ENCODE measurements around the gene LINC00632.
A peak's percentile ranks its signal among the peaks of the same experiment; 100 is the strongest.
"Not testable (repeated sequence)": the region's sequence is repeated elsewhere in the genome, so short reads cannot be mapped to it uniquely, and the experiment has no call there.

The LINC00632 gene

DNA sequence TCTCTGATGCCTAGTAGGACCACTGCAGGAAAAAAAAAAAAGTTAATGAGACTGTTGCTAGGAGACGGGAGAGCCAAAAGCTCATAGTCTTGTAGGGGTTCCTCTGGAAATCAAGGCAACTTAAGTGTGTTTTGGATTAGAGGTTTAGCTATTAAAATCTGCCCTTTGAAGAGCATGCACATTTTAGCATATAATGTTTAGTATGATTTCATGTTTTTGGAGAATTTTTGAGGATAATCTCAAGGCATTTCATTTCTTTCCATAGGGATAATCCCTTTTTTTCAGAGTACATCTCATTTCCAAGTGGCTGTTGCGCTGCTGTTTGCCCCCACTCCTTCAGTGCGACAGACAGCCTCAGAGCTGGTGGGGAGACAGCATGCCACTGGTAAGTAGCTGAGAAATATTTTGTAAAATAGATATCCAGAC is at the start of gene LINC00632:
LINC00632 (plus strand) TSS at position 339 of the 426 bp plus-strand sequence.
- no peaks in the 10 kb centered on the region for H3K36me3 Mint-ChIP-seq (ENCODE audit: low read depth)
- H3K9me3 Mint-ChIP-seq = no peaks in the 10 kb centered on the region
- H3K4me3 Mint-ChIP-seq = no peak within 1 kb of the TSS

DNA sequence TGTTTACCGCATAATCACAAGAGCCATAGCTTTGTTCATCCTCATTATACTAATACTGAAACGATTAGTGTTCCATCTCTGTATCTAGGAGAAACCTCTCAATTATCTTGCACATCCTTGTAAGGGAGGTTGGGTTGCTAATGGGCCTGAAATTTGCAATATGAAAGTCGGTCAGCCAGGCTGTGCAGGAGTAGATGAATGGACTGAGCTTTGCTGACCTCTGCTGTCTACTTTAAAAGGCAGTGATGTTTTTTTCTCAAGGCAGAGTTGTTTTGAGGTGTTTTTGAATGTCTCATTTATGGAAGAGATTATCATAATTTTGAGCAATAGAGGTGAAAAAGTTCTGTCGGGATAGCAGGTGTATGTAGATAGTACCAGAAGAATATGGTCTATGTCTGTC is 47.9 kb upstream of the LINC00632 start:
- no peak overlapping the region for H3K27ac Mint-ChIP-seq
- H3K9me3 Mint-ChIP-seq = no peaks in the 10 kb centered on the region
- H3K36me3 Mint-ChIP-seq (ENCODE audit: low read depth) = no peaks in the 10 kb centered on the region
- H3K27me3 Mint-ChIP-seq (ENCODE audit: low read depth) = no peaks in the 10 kb centered on the region
- H3K4me1 Mint-ChIP-seq (ENCODE audit: low read depth) = no peaks in the 10 kb centered on the region
- DNase-seq (ENCODE audit: low spot score) = no peak
- H3K4me3 Mint-ChIP-seq = no peak overlapping the region

More for the DNA sequence above, at the start of gene LINC00632:
- DNase-seq (ENCODE audit: low spot score) = no peak
- H3K27me3 Mint-ChIP-seq (ENCODE audit: low read depth) = no peaks in the 10 kb centered on the region
- H3K4me1 Mint-ChIP-seq (ENCODE audit: low read depth) = no peaks in the 10 kb centered on the region
- H3K27ac Mint-ChIP-seq = no peak within 1 kb of the TSS

DNA sequence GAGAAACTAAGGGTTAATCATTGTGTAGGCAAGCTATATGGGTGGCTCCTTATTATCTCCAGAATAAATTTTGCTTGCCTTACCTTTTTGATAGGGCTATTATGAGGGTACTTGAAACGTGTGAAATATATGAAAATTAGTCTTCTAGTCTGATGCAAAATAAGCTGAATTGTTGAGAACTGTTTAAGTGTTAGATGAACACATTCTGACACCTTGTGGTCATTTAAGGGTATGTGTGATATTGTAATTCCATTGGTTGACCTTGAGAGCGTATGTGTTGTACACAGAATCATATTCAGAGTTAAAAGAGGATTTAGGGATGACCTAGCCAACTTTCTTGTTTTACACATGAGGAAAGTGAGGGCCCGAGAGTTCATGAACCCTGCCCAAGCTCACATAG is 44.6 kb upstream of the LINC00632 start:
- no peaks in the 10 kb centered on the region for H3K27me3 Mint-ChIP-seq (ENCODE audit: low read depth)
- no peaks in the 10 kb centered on the region for H3K4me1 Mint-ChIP-seq (ENCODE audit: low read depth)
- no peaks in the 10 kb centered on the region for H3K9me3 Mint-ChIP-seq
- no peak for DNase-seq (ENCODE audit: low spot score)
- H3K36me3 Mint-ChIP-seq (ENCODE audit: low read depth) = no peaks in the 10 kb centered on the region
- no peak overlapping the region for H3K4me3 Mint-ChIP-seq
- H3K27ac Mint-ChIP-seq = no peak overlapping the region

DNA sequence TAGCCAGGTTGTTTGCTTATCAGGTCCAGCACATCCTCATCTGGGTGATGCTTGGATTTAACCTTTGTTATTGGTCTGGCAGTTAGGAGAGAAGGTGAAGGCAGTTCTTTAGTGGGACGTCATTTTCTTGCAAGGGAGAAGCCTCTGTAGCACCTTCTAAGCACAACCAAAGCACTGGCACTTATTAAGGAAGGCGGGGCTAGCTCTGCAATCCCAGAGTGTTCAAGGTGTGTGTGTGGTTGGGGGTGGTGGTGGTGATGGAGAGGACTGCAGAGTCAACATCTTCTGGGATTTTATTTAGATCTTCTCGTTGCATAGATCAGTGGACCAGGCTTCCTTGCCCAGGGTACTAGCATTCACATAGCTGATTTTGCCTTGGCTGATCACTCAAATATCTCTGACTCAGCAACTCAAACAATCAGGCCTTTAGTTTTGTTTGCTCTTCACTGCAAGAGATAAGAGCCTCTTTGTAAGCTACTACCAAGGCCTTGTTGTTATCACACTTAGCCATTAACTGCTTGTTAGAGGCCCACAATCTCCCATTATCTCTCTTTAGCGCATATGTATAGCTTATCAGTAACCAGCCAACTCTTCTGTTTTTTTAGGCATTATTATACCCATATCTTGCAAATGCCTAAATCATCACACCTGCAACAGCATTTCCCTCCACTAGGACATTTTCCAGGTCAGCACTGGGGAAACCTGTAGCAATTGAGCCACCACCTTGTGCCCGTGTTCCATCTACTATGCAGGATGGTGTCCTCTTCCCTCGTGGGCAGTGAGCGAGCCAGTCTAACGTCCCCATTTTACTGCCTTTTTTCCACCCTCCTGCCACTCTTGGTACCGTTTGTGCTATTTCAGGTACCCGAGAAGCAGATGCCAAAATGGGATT is 36.5 kb upstream of the LINC00632 start:
- no peak overlapping the region for H3K4me3 Mint-ChIP-seq
- H3K27me3 Mint-ChIP-seq (ENCODE audit: low read depth) = no peaks in the 10 kb centered on the region
- H3K36me3 Mint-ChIP-seq (ENCODE audit: low read depth) = no peaks in the 10 kb centered on the region
- H3K27ac Mint-ChIP-seq = no peak overlapping the region
- no peaks in the 10 kb centered on the region for H3K9me3 Mint-ChIP-seq
- no peaks in the 10 kb centered on the region for H3K4me1 Mint-ChIP-seq (ENCODE audit: low read depth)
- no peak for DNase-seq (ENCODE audit: low spot score)

DNA sequence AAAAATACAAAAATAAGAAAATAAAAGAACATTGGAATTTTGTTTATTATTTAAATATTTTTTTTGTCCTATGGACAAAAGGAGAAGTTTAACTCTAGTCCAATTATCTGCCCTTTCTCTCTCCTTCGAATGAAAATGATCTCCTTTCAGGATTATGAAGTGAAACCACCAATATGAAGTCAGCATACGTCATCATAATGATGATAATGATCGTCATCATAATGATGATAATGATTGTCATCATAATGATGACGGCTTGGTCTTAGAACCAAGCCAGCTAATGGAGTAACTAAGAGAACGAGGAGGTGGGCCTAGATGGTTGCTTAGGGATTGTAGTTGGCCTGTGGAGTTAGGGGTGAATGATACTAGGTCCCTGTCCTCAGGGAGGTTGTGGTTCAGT is 21.9 kb upstream of the LINC00632 start:
- Mint-ChIP-seq H3K36me3 (ENCODE audit: low read depth) (no peaks in the 10 kb centered on the region), H3K4me3 (no peak overlapping the region), H3K27me3 (ENCODE audit: low read depth) (no peaks in the 10 kb centered on the region), H3K27ac (no peak overlapping the region), H3K4me1 (ENCODE audit: low read depth) (no peaks in the 10 kb centered on the region), H3K9me3 (no peaks in the 10 kb centered on the region)
- no peak for DNase-seq (ENCODE audit: low spot score)

DNA sequence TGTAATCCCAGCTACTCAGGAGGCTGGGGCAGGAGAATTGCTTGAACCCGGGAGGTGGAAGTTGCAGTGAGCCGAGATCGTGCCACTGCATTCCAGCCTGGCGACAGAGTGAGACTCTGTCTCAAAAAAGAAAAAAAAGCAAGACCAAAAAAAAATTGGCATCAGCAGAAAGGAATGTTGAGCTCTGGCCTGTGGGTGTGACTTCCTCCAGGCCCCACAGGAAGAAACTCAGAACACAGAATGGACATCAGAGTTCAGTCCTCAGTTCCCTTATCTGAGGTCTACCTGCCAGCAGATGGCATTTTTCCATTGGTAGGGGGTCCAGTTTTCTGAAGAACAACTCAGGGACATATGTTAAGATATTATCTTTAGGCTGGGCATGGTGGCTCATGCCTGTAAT is 18.0 kb upstream of the LINC00632 start:
- H3K27me3 Mint-ChIP-seq (ENCODE audit: low read depth); H3K36me3 Mint-ChIP-seq (ENCODE audit: low read depth); H3K4me3 Mint-ChIP-seq; H3K9me3 Mint-ChIP-seq; DNase-seq (ENCODE audit: low spot score); H3K27ac Mint-ChIP-seq; H3K4me1 Mint-ChIP-seq (ENCODE audit: low read depth): not testable (repeated sequence)

DNA sequence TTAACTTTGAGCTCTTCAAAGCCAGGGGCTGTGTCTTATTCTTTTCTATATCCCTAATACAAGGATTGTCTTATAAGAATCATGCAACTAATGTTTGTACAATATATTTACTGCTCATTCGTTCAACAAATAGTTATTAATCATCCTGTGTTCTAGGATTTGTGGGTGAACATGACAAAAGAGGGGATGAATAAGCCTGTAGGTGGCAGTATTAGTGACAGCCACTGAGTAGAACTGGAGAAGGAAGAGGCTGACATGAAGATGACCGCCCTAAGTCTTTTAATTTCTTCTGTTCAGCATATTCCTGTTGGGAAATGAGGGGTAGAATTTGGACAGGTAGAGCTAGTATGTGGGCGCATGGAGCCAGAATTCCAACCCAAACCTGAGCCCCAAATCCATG is 11.9 kb upstream of the LINC00632 start:
- H3K27ac Mint-ChIP-seq = no peak overlapping the region

DNA sequence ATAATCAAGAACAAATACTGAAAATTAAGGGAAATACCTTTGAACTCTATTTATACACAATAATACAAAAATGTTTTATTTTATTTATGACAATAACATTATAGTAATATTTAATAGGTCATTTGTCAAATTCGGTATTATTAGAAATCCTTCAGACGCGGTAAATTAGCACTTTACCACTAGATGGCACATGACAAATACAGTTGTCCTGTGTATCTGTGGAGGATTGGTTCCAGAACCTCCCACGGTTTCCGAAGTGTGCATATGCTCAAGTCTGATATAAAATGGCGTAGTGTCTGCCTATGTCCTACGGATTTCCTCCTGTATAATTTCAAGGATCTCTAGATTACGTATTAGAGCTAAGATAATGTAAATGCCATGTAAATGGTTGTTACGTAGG is 8.1 kb upstream of the LINC00632 start:
- H3K9me3 Mint-ChIP-seq = no peaks in the 10 kb centered on the region
- no peaks in the 10 kb centered on the region for H3K36me3 Mint-ChIP-seq (ENCODE audit: low read depth)
- H3K27ac Mint-ChIP-seq = no peak overlapping the region
- no peak for DNase-seq (ENCODE audit: low spot score)
- no peaks in the 10 kb centered on the region for H3K4me1 Mint-ChIP-seq (ENCODE audit: low read depth)
- H3K4me3 Mint-ChIP-seq = no peak overlapping the region
- no peaks in the 10 kb centered on the region for H3K27me3 Mint-ChIP-seq (ENCODE audit: low read depth)

More for the DNA sequence above, 11.9 kb upstream of the LINC00632 start:
- H3K9me3 Mint-ChIP-seq = no peaks in the 10 kb centered on the region
- H3K4me1 Mint-ChIP-seq (ENCODE audit: low read depth) = no peaks in the 10 kb centered on the region
- no peak for DNase-seq (ENCODE audit: low spot score)
- no peak overlapping the region for H3K4me3 Mint-ChIP-seq
- no peaks in the 10 kb centered on the region for H3K27me3 Mint-ChIP-seq (ENCODE audit: low read depth)
- H3K36me3 Mint-ChIP-seq (ENCODE audit: low read depth) = no peaks in the 10 kb centered on the region

DNA sequence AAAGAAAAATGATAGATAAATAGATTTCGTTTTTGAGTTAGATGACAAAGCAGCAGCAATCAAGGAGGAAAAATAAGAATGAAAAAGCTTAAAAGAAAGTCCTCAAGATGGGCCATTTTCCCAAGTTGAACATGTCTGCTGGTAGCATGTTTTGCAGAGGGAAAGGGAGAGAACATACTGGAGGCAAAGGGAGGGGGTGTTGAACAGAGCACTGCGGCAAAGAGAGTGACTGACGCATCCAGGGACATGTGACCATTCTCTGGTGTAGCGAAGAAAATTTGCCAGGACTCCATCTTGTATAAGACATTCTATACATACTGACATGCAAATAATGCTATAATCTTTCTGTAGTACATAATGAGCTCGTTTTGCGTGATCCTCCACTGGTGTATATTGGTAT is 1.2 kb downstream of the LINC00632 start:
- no peaks in the 10 kb centered on the region for H3K4me1 Mint-ChIP-seq (ENCODE audit: low read depth)
- H3K36me3 Mint-ChIP-seq (ENCODE audit: low read depth) = no peaks in the 10 kb centered on the region
- DNase-seq (ENCODE audit: low spot score) = no peak
- no peaks in the 10 kb centered on the region for H3K9me3 Mint-ChIP-seq
- H3K27me3 Mint-ChIP-seq (ENCODE audit: low read depth) = no peaks in the 10 kb centered on the region
- H3K4me3 Mint-ChIP-seq = no peak overlapping the region
- no peak overlapping the region for H3K27ac Mint-ChIP-seq

DNA sequence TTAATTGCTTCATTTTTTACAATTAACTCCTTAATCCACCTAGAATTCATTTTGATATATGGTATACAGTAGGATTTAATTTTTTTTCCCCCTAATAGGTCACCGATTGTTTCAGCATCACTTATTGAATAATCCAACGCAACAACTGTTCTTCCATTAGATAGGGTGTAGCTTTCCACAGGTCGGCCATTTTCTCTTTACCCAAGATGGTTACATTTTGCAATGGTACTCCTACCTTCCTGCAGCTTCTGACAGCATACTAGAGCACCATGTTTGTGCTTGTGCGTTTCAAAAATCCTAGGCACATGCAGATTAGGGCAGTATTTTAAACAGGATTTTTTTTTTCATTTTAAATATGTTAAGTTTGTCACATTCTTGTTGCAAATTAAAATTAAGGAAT is 2.3 kb downstream of the LINC00632 start:
- H3K27me3 Mint-ChIP-seq (ENCODE audit: low read depth) = no peaks in the 10 kb centered on the region
- H3K4me3 Mint-ChIP-seq = no peak overlapping the region
- no peak for DNase-seq (ENCODE audit: low spot score)
- no peaks in the 10 kb centered on the region for H3K36me3 Mint-ChIP-seq (ENCODE audit: low read depth)
- no peak overlapping the region for H3K27ac Mint-ChIP-seq
- H3K9me3 Mint-ChIP-seq = no peaks in the 10 kb centered on the region
- H3K4me1 Mint-ChIP-seq (ENCODE audit: low read depth) = no peaks in the 10 kb centered on the region

DNA sequence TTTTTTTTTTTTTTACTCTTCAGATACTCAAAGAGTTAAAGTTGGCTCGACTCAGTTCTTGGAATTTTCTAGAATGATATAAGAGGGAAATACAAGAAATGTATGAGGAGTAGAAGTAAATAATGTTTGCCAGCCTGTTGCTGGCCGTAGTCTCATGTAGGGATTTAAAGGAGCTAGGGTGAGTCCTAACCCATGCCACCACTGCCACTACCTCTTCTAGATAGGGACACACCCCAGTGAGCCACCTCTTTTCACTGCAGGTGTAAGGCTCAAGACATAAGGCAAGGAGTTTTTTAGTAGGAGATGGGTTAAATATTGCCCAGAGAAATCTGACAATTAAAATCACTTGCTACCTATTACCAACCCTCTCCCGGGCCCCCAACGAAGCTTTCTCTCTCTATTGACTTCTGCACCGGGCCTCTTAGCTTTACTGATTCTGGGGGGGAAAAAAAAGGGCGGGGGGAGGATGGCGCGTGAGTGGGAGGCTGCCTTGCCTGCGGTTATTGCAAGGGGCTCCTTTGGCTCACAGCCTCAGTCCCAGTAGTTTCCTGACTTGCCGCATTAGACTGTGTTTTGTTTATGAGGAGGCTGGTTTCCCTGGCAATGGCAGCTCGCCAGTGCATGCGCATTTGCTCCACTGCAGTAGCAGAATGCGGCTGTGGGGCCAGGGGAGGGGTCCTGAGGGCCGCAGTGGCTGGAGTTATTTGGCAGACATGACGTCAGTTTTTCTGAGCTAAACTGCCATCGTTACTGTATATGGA is 3.0 kb downstream of the LINC00632 start:
- no peaks in the 10 kb centered on the region for H3K9me3 Mint-ChIP-seq
- peak overlapping the region; percentile 15 for H3K4me3 Mint-ChIP-seq
- H3K4me1 Mint-ChIP-seq (ENCODE audit: low read depth) = no peaks in the 10 kb centered on the region
- H3K27me3 Mint-ChIP-seq (ENCODE audit: low read depth) = no peaks in the 10 kb centered on the region
- no peaks in the 10 kb centered on the region for H3K36me3 Mint-ChIP-seq (ENCODE audit: low read depth)
- no peak for DNase-seq (ENCODE audit: low spot score)
- H3K27ac Mint-ChIP-seq = no peak overlapping the region

DNA sequence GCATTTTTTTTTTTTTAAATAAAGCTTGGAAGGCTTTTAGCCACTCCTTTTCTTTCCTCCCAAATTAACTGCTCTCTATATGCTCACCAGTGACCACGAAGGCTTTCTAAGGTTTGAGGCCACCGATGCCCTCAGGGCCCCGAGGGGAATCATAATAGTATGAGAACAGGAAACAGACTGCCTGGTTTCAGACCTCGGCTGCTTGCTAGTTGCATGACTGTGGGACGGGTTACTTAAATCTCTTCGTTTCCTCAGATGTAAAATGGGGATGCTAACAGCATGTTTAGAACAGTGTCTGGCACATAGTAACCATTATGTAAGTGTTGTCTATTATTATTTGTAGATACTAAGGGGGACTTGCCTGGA is 3.6 kb downstream of the LINC00632 start:
- Mint-ChIP-seq H3K36me3 (ENCODE audit: low read depth) (no peaks in the 10 kb centered on the region), H3K27me3 (ENCODE audit: low read depth) (no peaks in the 10 kb centered on the region), H3K4me3 (no peak overlapping the region), H3K4me1 (ENCODE audit: low read depth) (no peaks in the 10 kb centered on the region), H3K27ac (no peak overlapping the region), H3K9me3 (no peaks in the 10 kb centered on the region)
- DNase-seq (ENCODE audit: low spot score) = no peak

DNA sequence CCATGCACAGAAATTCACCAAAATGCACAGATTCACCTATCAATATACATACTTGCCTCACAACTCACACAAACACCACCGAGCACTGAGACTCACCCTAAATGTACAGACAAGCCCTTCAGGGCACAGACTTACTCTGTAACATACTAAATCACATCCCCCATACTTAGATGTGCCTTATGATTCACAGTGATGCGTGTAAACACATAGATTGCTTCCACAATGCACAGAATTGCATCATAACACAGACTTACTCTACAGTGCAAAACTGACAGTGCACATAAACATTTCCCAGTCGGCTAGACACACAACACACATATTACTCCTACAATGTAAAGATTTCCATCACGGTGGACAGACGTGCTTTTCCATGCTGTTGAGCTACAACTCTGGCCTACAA is 6.2 kb downstream of the LINC00632 start:
- H3K9me3 Mint-ChIP-seq = no peaks in the 10 kb centered on the region
- no peak overlapping the region for H3K27ac Mint-ChIP-seq
- no peaks in the 10 kb centered on the region for H3K4me1 Mint-ChIP-seq (ENCODE audit: low read depth)
- no peaks in the 10 kb centered on the region for H3K27me3 Mint-ChIP-seq (ENCODE audit: low read depth)
- no peaks in the 10 kb centered on the region for H3K36me3 Mint-ChIP-seq (ENCODE audit: low read depth)
- H3K4me3 Mint-ChIP-seq = no peak overlapping the region
- DNase-seq (ENCODE audit: low spot score) = no peak

DNA sequence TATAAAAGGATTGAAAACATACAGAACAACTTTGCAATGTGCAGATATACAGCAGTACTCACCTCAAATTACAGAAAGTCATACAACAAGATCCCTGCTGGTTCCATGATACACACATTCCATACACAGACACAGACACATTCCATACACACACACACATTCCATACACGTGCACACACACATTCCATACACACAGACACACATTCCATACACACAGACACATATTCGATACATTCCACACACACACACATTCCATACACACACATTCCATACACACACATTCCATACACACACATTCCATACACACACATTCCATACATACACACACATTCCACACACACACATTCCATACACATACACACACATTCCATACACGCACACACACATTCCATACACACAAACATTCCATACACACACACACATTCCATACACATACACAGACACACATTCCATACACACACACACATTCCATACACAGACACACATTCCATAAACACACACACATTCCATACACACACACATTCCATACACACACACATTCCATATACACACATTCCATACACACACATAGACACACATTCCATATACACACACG is 13.7 kb downstream of the LINC00632 start:
- Mint-ChIP-seq H3K27ac (no peak overlapping the region), H3K4me1 (ENCODE audit: low read depth) (no peaks in the 10 kb centered on the region), H3K36me3 (ENCODE audit: low read depth) (no peaks in the 10 kb centered on the region), H3K27me3 (ENCODE audit: low read depth) (no peaks in the 10 kb centered on the region), H3K9me3 (no peaks in the 10 kb centered on the region), H3K4me3 (no peak overlapping the region)
- no peak for DNase-seq (ENCODE audit: low spot score)
